Tibial artery (tissue), 4 donors: ENCODE measurements around the gene ACCSL.

Source experiments
- DNase-seq, 2 donors: peaks; one replicate each; pipeline ENCODE4 v3.0.0-alpha.2; 2019
- H3K27ac ChIP-seq, 2 donors: fragments of 200-600 bp; sonication (generic) in 1 of 2; 1 replicate in 1 of 2; 2 replicates in 1 of 2; pipeline ENCODE4 v1.5.1; 2018 to 2019; ENCODE audit warnings: mild to moderate bottlenecking in 1 of 2
- H3K27me3 ChIP-seq, 2 donors: fragments of 200-600 bp; sonication (generic) in 1 of 2; one replicate each; pipeline versions ENCODE4 v1.5.1 to v1.6.0; 2016 to 2019
- H3K36me3 ChIP-seq, 3 donors: fragments of 200-600 bp; sonication (generic) in 2 of 3; one replicate each; pipeline ENCODE4 v1.5.1; 2016 to 2019; ENCODE audit warnings: mild to moderate bottlenecking in 2 of 3
- H3K4me1 ChIP-seq, 4 donors: fragments of 200-600 bp; sonication (generic) in 2 of 4; 1 replicate in 3 of 4; 2 replicates in 1 of 4; pipeline ENCODE4 v1.5.1; 2016 to 2019
- H3K4me3 ChIP-seq, 2 donors: fragments of 200-600 bp; sonication (generic) in 1 of 2; 1 replicate in 1 of 2; 2 replicates in 1 of 2; pipeline ENCODE4 v1.5.1; 2018 to 2019; ENCODE audit warnings: mild to moderate bottlenecking in 2 of 2
- H3K9me3 ChIP-seq, 3 donors: fragments of 200-600 bp; sonication (generic) in 1 of 3; one replicate each; pipeline ENCODE4 v1.5.1; 2016 to 2019
- CTCF ChIP-seq, 2 experiments: fragments of 200-600 bp in 1 of 2; fragments of 450-650 bp in 1 of 2; IDR thresholded peaks; one replicate each; pipeline ENCODE4 v1.5.1; 2017 to 2019; ENCODE audit warnings: antibody characterized with exemption in 2 of 2, mild to moderate bottlenecking in 1 of 2, moderate library complexity in 1 of 2
- intact Hi-C: fragments of 100-400 bp; cut with DNase I; formaldehyde crosslinking; loops from one replicate; pipeline ENCODE4 v1.15.0; 2023; ENCODE audit warnings: low total_unique reads

Gene ACCSL

GRCh38 chr11:44008088-44008501 is 39.7 kb upstream of the ACCSL start:
- intact Hi-C loops, result no loop called here
- H3K4me3 ChIP-seq, result no peak overlapping the region
- H3K27me3 ChIP-seq, result no peaks in the 10 kb centered on the region
- peak; percentile 6 to 59 for DNase-seq
- no peaks in the 10 kb centered on the region for H3K9me3 ChIP-seq
- TF ChIP-seq CTCF (IDR thresholded peaks at IDR 0.05), result no peak
- H3K36me3 ChIP-seq, result no peaks in the 10 kb centered on the region
- peaks cover 0 to 100% (median 41%) of the 10 kb centered on the region in 4 donors for H3K4me1 ChIP-seq
- H3K27ac ChIP-seq, result peak overlapping the region; percentile 78 to 80

GRCh38 chr11:44008698-44009097 is 39.1 kb upstream of the ACCSL start:
- H3K9me3 ChIP-seq, result no peaks in the 10 kb centered on the region
- H3K4me3 ChIP-seq, result no peak overlapping the region
- intact Hi-C loops, result no loop called here
- DNase-seq, result peak; percentile 10 to 51
- H3K36me3 ChIP-seq, result no peaks in the 10 kb centered on the region
- H3K4me1 ChIP-seq, result peaks cover 0 to 100% (median 38%) of the 10 kb centered on the region in 4 donors
- H3K27me3 ChIP-seq, result no peaks in the 10 kb centered on the region
- no peak for TF ChIP-seq CTCF (IDR thresholded peaks at IDR 0.05)
- peak overlapping the region; percentile 78 to 80 for H3K27ac ChIP-seq

- H3K4me1 ChIP-seq, result peaks cover 0 to 100% (median 46%) of the 10 kb centered on the region in 4 donors
- intact Hi-C loops, result no loop called here
- no peak overlapping the region for H3K4me3 ChIP-seq
- no peaks in the 10 kb centered on the region for H3K36me3 ChIP-seq
- no peaks in the 10 kb centered on the region for H3K9me3 ChIP-seq
- DNase-seq, result peak; percentile 19 to 66
- no peaks in the 10 kb centered on the region for H3K27me3 ChIP-seq
- TF ChIP-seq CTCF (IDR thresholded peaks at IDR 0.05), result no peak
- peak overlapping the region; percentile 78 to 80 for H3K27ac ChIP-seq
Measured at GRCh38 chr11:44010789-44011251, 37.0 kb upstream of the ACCSL start.

DNA sequence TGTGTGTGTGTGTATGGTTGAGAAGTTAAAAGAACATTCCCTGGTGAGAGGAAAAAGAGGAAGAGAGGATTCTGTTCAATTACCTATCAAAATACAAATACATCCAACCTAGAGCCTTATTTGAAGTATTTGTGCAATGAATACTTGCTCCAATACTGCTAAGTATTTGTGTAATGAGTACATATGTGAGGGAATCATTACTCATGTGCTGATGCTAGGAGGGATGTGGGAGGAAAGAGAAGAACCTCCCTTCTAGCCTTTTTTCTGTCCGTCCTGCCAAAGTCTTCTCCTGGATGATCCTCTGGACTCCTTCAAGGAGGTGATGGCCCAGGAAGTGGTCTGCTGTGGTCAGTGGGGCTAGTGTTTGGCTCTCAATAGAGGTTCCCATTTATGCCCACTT is 36.0 kb upstream of the ACCSL start:
- no peaks in the 10 kb centered on the region for H3K27me3 ChIP-seq
- intact Hi-C loops, result no loop called here
- TF ChIP-seq CTCF (IDR thresholded peaks at IDR 0.05), result no peak
- no peaks in the 10 kb centered on the region for H3K36me3 ChIP-seq
- H3K27ac ChIP-seq, result peak overlapping the region; percentile 78 to 80
- no peak for DNase-seq
- H3K4me3 ChIP-seq, result no peak overlapping the region
- no peaks in the 10 kb centered on the region for H3K9me3 ChIP-seq
- peaks cover 0 to 100% (median 49%) of the 10 kb centered on the region in 4 donors for H3K4me1 ChIP-seq

GRCh38 chr11:44014968-44015623 is 32.7 kb upstream of the ACCSL start:
- Histone ChIP-seq H3K27ac (peak overlapping the region; percentile 78 to 80), H3K27me3 (no peaks in the 10 kb centered on the region), H3K4me1 (peaks cover 0 to 93% (median 58%) of the 10 kb centered on the region in 4 donors), H3K9me3 (no peaks in the 10 kb centered on the region), H3K4me3 (no peak overlapping the region), H3K36me3 (no peaks in the 10 kb centered on the region)
- intact Hi-C loops, result no loop called here
- peak; percentile 20 to 23 for DNase-seq
- TF ChIP-seq CTCF (IDR thresholded peaks at IDR 0.05), result no peak
